NCI-H1694 treated with DMSO at 0.1 percent for 48 hours (cell line): ENCODE measurements around the gene CSRNP3.
A peak's percentile ranks its signal among the peaks of the same experiment; 100 is the strongest.

Experiments used
- DNase-seq: peaks from one replicate; lab custom pipeline; 2025; lab: John Stamatoyannopoulos, UW

The CSRNP3 gene

GRCh38 chr2:165471349-165471950 lies 2.0 kb downstream of the CSRNP3 start:
- DNase-seq = peak; percentile 74

- DNase-seq = peak; percentile 70
Measured at GRCh38 chr2:165472922-165473321, 3.4 kb downstream of the CSRNP3 start.

DNA sequence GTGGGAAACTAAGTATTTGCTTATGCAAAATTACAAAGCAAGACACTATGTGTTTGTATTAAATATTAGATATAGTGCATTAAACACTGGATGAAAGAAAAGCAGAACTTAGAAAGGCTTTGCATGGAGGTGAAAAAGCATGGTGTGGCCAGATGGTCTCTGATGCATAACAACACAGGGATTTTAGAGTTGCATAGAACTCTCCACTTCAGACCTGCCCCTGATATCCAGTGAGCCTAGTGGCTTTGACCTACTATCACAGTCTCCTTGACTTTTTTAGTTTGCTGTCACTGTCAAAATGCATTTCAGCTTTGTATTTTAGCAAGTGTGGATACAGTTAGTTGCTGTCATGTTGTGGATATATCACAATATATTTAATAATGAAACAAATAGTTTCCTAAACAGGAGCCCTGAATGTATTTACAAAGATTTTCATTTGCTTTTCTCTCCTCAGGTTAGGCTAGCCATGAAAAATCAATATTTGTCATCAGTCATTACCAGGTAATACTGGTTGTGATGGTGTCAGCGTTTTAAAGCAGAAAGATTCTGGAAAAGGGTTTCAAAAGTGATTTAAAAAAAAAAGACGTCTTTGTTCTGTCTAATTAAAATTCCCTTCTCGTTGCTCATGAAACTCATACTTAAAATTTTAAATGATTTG lies 5.2 kb downstream of the CSRNP3 start:
- peak; percentile 66 for DNase-seq

- no peak for DNase-seq
Measured at GRCh38 chr2:165475277-165476004, 5.9 kb downstream of the CSRNP3 start.

- no peak for DNase-seq
Measured at GRCh38 chr2:165479856-165480255, 10.4 kb downstream of the CSRNP3 start.

GRCh38 chr2:165494573-165494972 lies 25.1 kb downstream of the CSRNP3 start:
- DNase-seq = no peak

DNA sequence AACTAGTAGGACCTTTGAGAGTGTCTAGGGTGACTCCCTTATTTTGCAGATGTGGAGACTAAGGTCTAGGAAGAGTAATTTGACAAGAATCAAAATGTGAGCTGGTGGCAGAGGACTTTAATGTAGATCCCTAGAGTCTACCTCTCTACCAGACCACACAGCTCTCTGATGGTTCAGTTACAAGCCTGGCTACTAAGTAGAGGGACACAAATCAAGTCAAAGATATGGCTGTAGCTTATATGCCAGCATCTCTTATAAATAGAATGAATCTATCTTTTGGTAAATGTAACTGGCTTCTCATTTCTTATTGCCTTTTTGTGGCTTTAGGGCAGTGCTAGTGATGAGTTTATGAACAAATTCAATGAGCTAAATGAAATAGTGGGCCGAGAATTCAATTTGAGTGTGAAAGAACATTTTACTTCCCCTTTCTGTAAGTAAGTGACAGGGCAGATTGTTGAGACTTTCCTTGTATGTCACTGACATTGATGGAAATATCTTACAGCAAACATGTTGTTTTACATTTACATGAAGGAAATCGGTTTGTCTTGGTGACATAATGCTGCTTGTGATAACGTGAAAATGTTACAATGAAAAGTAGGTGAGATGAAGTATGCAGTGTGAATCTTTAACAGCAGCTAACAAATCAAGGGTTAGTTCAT lies 28.3 kb downstream of the CSRNP3 start:
- DNase-seq = no peak

DNA sequence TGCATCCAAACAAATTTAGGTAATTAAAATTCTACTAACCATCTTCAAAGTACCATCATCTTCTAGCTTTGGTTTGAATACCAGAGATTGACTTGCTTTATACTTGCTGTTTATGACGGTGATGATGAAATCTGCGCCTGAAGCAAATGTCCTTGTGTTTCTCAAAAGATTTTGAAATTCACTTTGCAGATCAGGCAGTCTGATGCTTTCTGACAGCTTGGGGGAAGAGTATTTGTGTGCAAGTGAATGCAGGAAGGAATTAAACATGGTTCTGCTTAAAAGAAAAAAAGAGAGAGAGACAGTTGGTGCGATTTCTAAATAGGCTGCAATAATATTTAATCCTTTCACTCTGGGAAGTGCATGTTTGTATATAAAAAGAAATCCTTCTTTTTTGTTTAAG lies 29.6 kb downstream of the CSRNP3 start:
- DNase-seq = no peak

- no peak for DNase-seq
Measured at GRCh38 chr2:165500001-165500400, 30.5 kb downstream of the CSRNP3 start.

DNA sequence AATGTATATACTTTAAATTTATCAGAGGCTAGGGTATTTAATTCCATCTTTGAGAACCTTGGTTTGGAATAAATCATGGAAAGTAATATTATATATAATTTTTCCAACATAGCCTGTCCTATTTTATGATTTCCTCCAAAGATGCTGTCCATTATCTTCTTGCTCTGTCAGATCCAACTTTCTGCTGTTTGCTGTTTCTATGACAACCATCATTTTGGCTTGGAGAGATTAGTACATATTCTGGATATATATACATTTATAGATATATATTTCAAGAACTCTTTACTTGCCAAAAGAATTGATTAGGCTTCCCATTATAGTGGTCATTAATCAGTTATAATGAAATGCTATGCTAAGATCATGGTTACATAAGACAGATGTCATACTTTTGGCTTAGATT lies 31.3 kb downstream of the CSRNP3 start:
- no peak for DNase-seq

- DNase-seq = no peak
Measured at GRCh38 chr2:165505514-165505913, 36.0 kb downstream of the CSRNP3 start.

GRCh38 chr2:165508927-165509326 lies 39.4 kb downstream of the CSRNP3 start:
- no peak for DNase-seq

DNA sequence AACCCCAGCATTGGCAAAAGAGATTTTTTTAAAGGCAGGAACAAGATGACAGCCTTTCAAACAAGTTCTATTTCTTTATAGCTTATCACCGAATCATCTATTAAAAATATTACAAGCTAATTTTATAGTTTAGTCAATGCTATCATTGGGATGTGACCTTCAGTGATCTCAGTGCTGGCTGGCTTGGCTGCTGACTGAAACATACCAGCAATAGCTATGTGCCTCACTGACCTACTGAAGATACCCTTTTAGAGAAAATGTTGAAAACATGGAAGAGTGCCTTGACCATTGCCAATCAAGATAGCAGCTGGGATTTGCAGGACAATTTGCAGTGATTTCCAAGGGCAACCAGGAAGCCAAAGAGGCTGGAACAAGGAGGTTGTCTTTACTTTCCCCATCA lies 44.0 kb downstream of the CSRNP3 start:
- no peak for DNase-seq

GRCh38 chr2:165518611-165519010 lies 49.1 kb downstream of the CSRNP3 start:
- no peak for DNase-seq

DNA sequence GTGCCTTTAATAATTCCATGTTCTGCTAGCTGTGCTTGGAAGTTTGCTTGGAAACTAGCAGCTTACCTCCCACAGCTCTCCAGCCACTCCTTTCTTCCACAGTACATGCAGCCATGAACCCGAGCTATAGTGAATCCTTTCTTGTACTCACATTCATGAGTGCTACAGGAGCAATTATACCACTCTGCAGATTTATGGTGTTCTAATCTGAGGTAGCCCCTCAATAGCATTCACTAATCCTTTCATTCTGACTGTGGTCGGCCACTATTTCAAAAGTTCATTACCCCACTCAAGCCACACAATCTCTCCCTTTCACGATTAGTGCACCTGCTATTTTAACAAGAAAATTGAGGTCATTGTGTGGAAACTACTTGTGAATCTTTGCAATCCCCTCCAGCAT lies 53.2 kb downstream of the CSRNP3 start:
- no peak for DNase-seq

DNA sequence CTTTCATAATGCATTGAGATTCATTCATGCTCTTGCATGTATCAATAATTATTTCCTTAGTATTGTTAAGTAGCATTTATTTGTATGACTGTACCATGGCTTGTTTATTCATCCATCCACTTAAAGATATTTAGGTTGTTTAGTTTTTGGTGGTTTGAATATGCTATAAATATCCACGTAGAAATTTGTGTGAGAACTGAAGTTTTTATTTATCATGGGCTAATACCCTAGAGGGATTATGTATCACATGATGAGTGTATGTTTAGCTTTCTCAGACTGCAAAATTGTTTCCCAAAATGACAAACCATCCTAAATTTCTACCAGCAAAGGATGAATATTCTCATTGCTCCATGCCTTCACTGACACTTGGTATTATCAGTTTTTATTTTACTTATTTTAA lies 55.2 kb downstream of the CSRNP3 start:
- DNase-seq = no peak

DNA sequence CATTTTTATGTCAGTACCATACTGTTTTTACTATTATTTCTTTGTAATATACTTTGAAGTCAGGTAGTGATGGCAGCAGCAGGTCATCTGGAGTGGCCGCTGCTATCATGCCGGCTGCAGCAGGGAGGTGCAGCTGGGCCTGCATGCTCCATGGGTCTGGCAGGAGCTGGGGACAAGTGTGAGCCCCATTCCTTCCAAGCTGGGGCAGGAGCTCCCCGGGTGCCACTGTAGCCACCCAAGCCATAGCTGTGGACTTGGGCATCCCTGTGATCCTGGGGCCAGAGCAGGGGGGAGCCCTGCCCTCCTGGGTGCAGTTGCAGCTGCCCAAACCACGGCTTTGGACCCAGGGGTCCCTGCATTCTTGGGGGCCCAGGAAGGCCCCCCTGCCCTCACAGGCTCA lies 59.2 kb downstream of the CSRNP3 start:
- no peak for DNase-seq

- no peak for DNase-seq
Measured at GRCh38 chr2:165529130-165529529, 59.6 kb downstream of the CSRNP3 start.

GRCh38 chr2:165533331-165533730 lies 63.8 kb downstream of the CSRNP3 start:
- no peak for DNase-seq

DNA sequence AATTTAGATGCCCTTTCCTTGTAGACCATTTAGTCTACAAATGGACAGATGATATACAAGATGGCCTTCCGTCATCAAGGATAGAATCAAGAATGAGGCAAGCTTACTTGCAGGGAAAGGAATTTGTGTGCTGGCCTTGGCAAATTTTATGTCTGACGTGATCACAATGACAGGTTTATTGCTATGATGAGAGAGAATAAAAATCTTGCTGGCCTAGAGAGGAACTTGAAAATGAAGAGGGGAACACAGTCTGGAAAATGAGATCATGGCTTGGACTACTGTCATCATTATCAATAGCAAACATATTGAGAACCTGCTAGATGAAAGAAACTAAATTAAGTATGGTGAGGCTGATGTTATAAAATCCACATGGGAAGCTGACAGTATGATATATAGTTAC lies 66.0 kb downstream of the CSRNP3 start:
- no peak for DNase-seq

DNA sequence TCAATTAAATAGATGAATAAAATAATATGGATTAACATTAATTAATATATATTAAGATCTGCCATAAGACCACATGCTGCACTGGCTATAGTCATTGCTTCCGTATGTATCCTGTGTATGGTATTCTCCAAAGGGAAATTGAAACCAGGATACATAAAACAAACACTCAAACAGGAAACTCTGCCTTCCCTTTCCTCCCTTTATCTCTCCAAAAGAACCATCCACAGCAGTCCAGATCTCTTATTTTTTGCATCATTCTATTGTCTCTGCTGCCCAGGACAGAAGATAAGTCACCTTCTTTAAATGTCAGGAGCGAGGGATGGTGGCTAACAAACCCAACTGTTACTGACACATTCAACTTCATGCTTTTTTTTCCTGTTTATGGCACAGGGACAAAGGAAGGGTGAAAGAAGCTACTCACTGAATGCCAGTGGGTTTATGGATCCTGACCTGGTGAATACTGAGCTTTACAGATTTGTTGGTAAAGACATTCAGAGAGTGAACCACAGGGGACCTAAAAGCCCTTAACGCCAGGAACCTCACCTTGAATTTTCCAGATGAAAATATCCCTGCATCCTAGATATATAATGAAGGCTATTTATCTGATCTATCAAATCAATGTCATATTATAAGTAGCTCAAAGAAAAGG lies 67.5 kb downstream of the CSRNP3 start:
- no peak for DNase-seq

- no peak for DNase-seq
Measured at GRCh38 chr2:165539985-165540384, 70.5 kb downstream of the CSRNP3 start.
